Measurements from ENCODE around the gene ILK.

Gene ILK

DNA sequence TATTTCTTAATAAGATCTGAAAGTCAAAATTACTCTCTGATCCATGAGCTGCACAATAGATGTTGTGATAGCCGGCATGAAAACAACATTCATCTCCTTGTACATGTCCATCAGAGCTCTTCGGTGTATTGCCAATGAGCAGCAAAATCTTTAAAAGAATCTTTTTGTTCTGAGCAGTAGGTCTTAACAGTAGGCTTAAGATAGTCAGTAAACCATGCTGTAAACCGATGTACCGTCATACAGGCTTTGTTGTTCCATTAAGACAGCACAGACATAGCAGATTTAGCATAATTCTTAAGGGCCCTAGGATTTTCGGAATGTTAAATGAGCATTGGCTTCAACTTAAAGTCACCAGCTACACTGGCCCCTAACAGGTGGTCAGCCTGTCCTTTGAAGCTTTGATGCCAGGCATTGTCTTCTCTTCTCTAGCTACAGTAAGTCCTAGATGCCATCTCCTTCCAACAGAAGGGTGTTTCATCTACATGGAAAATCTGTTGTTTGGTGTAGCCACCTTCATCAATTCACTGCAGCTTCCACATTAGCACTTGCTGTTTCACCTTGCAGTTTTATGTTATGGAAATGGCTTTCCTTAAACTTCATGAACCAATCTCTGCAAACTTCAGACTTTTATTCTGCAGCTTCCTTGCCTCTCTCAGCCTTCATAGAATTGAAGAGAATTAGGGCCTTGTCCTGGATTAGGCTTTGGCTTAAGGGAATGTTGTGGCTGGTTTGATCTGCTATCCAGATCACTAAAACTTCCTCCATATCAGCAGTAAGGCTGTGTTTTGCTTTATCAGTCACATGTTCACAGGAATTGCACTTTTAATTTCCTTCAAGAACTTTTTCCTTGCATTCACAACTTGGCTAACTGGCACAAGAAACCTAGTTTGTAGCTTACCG, 28.5 kb upstream of the ILK start:
- no peak for DNase-seq (ENCODE audit: low read depth)

DNA sequence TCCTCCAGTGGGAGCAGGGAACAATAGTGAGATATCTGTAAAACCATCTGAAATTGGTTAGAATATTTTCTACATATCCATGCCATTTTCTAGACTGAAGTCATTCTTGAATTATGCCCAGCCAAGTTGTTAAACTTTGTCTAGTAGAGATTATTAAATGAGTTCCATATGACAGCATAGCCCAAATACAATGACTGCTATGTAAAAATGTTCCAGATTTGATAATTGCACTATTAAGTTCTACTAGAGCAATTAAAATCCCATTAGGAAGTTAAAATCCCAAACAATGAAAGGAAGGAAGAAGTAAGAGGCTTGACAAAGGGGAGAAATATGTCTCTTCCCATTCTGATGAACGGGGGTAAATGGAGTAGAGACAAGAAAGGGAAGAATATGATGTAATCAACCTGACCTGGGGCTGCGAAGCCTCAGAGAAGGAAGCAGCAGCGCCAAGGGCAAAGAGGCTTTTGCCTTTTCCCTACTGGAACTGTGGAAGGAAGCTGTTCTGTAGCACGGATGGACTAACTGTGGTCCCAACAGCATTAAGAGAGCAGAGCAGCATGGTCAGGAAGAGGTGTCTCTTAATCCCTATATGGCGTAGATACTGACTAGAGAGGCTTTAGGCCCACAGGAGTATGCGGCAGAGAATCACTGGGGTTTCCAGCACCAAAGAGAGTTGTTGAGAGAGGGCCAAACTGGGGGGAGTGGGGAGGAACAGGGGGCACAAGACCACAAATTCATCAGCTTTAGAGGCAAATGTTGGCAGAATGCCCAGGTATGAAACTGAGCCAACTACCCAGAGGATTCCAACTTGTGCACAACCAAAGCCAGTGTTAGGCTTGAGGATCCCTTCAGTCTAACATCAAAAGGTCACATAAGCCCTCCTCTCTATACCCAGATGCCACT, 26.9 kb upstream of the ILK start:
- no peak for DNase-seq (ENCODE audit: low read depth)

GRCh38 chr11:6578134-6578533, 25.4 kb upstream of the ILK start:
- DNase-seq (ENCODE audit: low read depth): no peak

GRCh38 chr11:6579681-6580080, 23.9 kb upstream of the ILK start:
- no peak for DNase-seq (ENCODE audit: low read depth)

- DNase-seq (ENCODE audit: low read depth): no peak
Observed at GRCh38 chr11:6583584-6583983, 20.0 kb upstream of the ILK start.

DNA sequence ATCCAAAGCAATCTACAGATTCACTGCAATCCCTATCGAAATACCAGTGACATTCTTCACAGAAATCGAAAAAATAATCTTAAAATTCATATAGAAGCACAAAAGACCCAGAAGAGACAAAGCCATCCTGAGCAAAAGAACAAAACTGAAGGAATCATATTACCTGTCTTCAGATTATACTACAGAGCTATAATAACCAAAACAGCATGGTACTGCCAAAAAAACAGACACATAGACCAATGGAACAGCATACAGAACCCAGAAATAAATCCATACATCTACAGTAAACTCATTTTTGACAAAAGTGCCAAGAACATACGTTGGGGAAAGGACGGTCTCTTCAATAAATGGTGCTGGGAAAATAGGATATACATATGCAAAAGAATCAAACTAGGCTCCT, 19.0 kb upstream of the ILK start:
- no peak for DNase-seq (ENCODE audit: low read depth)

DNA sequence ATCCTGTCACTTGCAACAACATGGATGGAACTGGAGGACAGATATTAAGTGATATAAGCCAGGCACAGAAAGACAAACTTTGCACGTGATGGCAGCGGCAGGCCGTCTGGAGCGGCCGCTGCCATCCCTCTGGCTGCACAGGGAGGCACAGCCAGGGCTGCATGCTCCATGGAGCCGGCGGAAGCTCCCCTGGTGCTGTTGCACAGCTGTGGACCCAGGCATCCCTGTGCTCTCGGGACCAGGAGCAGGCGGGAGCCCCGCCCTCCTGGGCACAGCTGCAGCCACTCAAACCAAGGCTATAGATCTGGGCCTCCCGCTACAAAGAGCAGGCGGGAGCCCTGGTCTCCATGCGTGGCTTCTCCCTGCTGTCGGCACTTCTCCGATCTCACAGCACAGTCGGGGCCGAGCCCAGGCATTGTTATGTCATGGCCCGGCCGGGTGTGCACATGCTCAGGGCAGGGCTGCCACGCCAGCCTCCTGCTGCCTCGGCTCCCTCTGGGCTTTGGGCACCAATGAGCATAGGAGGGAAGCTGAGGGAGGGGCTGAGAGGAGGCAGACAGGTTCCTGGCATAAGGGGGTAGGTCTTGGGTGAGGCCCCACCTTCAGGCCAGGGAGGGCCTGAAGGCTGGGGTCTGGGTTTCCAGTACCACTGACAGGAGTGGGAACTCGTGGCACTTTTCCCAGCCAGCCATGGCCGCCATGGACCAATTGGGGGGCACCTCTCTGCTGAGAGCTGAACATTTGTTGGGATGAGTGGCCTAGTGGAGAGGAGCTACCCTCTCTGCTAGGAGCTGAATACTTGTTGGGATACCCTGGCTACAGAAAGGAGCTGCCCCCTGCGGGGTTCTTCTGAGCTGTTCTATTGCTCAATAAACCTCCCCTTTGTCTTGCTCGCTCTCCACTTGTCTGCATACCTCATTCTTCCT, 16.9 kb upstream of the ILK start:
- no peak for DNase-seq (ENCODE audit: low read depth)

GRCh38 chr11:6587360-6587953, 16.1 kb upstream of the ILK start:
- no peak for DNase-seq (ENCODE audit: low read depth)

DNA sequence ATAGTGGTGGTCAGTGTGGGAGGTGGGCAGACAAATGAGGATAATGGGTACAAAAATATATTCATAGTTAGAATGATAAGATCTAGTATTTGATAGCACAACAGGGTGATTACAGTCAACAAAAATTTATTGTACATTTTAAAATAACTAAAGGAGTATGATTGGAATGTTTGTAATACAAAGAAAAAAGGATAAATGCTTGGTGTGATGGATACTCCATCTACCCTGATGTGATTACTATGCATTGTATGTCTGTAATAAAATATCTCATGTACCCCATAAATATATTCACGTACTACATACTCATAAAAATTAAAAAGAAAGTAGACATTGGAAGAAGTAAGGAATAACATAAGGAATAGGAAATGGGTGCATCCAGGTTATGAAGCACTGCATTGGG, 15.6 kb upstream of the ILK start:
- DNase-seq (ENCODE audit: low read depth): no peak

DNA sequence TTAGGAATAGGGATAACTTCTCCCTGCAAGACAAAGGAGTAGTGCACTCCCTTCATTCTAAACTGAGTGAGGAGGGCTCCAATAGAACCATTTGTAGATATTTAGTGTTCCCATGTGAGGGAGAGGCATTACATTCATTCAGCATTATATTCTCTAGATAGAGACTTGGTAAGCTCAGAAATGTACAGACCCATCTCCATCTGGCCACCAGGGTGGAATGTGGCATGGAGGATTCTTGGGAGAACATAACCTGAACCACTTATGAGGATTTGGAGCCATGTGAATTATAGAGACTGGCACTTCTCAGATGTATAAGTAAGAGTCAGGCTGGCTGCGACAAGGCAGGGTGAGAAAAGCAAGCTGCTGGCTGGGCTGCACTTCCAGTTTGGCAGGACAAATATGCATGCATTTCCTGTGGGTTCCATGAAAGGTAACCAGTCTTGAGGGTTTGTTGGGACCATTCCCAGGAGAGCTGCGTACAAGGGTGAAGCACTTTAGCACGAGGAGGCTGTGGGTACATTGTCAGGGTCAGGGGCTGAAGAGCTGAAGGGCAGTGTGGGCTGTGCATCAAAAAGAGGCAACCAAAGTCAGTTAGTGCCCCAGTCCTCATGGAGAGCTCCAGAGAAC, 9.3 kb upstream of the ILK start:
- no peak for DNase-seq (ENCODE audit: low read depth)

GRCh38 chr11:6596239-6596877, 7.2 kb upstream of the ILK start:
- DNase-seq (ENCODE audit: low read depth): no peak

DNA sequence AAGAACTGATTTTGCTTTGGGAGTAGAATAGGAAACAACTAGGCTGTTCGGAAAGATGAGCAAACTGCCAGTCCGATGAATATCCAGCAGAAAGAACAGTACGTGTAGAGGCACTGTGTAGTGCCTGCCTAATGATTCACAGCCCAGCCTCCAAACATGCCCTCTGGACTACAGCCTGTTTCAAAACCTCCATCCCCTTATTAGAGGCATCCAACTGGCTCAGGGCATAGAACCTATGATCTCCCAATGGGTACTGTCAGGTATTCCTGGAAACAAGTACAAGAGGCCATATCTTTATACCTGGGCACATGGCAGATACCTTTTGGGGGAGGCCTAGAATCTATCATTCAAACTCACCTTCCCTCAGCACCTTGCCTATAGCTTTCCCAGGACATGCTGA, 5.0 kb upstream of the ILK start:
- DNase-seq (ENCODE audit: low read depth): no peak

GRCh38 chr11:6599449-6599848, 4.1 kb upstream of the ILK start:
- no peak for DNase-seq (ENCODE audit: low read depth)

GRCh38 chr11:6599881-6600390, 3.6 kb upstream of the ILK start:
- no peak for DNase-seq (ENCODE audit: low read depth)

DNA sequence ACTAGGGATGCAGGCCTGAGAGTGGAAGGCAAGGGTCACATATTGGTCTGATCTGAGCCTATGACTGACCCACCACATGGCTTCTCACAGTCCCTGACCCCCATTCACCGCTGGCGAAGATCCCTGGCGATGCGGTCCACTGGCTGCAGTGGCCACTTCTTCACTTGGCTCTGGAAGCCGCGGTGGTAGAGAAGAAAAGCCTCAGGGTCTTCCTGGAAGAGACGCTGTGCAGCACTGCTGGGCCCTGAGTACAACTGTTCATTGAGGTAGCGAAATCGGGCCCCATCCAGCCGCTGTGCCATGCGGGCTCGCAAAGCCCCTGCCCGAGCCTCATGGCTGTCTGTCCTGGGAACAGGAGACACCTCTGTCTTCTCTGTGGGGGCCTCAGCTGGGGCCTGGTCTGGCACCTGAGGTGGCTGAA, 2.5 kb upstream of the ILK start:
- DNase-seq (ENCODE audit: low read depth): no peak

DNA sequence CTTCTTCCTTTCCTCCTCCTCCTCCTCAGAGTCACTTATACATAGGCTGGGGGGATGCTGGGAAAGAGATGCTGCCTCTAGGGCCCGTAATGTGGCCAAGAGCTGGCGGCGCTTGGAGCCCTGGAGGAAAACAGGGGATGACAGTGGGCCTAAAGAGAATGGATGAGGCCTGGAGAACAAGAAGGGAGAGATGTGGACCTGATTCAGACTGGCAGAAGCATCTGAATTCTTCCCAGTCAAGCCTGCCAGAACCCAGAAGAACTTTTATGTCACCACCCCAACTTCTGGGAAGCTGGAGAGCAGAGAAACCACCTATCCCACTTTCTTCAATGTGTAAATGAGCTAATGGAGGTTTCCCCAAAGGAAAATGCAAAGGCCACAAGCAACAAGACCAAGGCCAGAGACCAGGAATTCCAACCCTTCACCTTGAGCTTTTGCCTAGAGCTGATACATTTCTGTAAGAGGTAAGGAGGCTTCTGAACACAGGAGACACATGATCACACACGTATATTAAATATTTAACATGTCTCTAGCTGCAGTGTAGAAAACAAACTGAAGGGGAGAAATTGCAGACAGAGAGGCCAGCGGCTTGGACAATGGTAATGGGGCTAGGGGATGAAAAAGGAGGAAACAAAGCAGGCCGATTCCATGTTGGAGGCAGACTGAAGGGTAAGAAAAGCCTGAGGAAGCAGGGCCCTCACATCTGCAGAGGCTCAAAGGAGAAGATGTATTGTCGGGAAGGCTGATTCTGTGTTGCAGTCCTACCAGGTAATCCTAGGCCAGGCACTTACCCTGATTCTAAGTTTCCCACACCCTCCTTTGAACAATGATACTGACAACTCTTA, 1.3 kb upstream of the ILK start:
- no peak for DNase-seq (ENCODE audit: low read depth)

- peak; percentile 44 for DNase-seq (ENCODE audit: low read depth)
Observed at GRCh38 chr11:6604081-6604626, 580 bp downstream of the ILK start.

GRCh38 chr11:6604790-6605189, 1.2 kb downstream of the ILK start:
- DNase-seq (ENCODE audit: low read depth): no peak
